Loucy (cell line): ENCODE data around the gene GALNT11.

ENCODE experiments used
- H2AFZ ChIP-seq: fragments of 200-600 bp; sonication (generic); 2 replicates; pipeline ENCODE4 v1.6.0; 2016; ENCODE audit warnings: antibody characterized with exemption, mild to moderate bottlenecking, low read length, moderate library complexity
- H3F3A ChIP-seq: fragments of 200-600 bp; 2 replicates; pipeline ENCODE4 v1.6.0; 2016; ENCODE audit warnings: antibody characterized with exemption, low read depth, mild to moderate bottlenecking
- H3K27me3 ChIP-seq: fragments of 200-600 bp; sonication (generic); 2 replicates; pipeline ENCODE4 v1.6.1; 2014; ENCODE audit warnings: low read length, mild to moderate bottlenecking; ENCODE audit not compliant: insufficient read depth, poor library complexity, severe bottlenecking
- H3K36me3 ChIP-seq: fragments of 200-600 bp; sonication (generic); 2 replicates; pipeline ENCODE4 v1.6.1; 2016; ENCODE audit warnings: low read length; ENCODE audit not compliant: insufficient read depth
- H3K4me1 ChIP-seq: fragments of 200-600 bp; sonication (generic); 2 replicates; pipeline ENCODE4 v1.5.1; 2014; ENCODE audit warnings: low read length, mild to moderate bottlenecking; ENCODE audit not compliant: insufficient read depth, poor library complexity, severe bottlenecking
- H3K4me2 ChIP-seq: fragments of 200-600 bp; sonication (generic); 2 replicates; pipeline ENCODE4 v1.6.0; 2014; ENCODE audit warnings: antibody characterized with exemption, low read length, low read depth, mild to moderate bottlenecking; ENCODE audit not compliant: poor library complexity, severe bottlenecking
- H3K4me3 ChIP-seq: fragments of 200-600 bp; sonication (generic); 2 replicates; pipeline ENCODE4 v1.5.1; 2014; ENCODE audit warnings: low read length, mild to moderate bottlenecking, mixed read lengths; ENCODE audit not compliant: poor library complexity, severe bottlenecking
- H3K79me2 ChIP-seq: fragments of 200-600 bp; sonication (generic); 2 replicates; pipeline ENCODE4 v1.6.1; 2014; ENCODE audit warnings: low read length; ENCODE audit not compliant: insufficient read depth
- H3K9ac ChIP-seq: fragments of 200-600 bp; sonication (generic); 2 replicates; pipeline ENCODE4 v1.6.0; 2014; ENCODE audit warnings: mild to moderate bottlenecking, low read depth, low read length, moderate library complexity; ENCODE audit not compliant: poor library complexity, severe bottlenecking
- H3K9me2 ChIP-seq: fragments of 200-600 bp; sonication (generic); replicated peaks from 2 replicates; pipeline ENCODE4 v1.6.1; 2016; ENCODE audit warnings: low read depth, low read length, mixed read lengths
- H3K9me3 ChIP-seq: fragments of 200-600 bp; sonication (generic); 2 replicates; pipeline ENCODE4 v1.6.1; 2014; ENCODE audit warnings: mild to moderate bottlenecking, antibody characterized with exemption, low read length, low read depth; ENCODE audit not compliant: insufficient read depth
- H4K20me1 ChIP-seq: fragments of 200-600 bp; sonication (generic); 2 replicates; pipeline ENCODE4 v1.6.0; 2014; ENCODE audit warnings: antibody characterized with exemption, low read length, mild to moderate bottlenecking; ENCODE audit not compliant: insufficient read depth, poor library complexity, severe bottlenecking
- CTCF ChIP-seq: fragments of 200-600 bp; sonication (generic); conservative IDR thresholded peaks from 2 replicates; pipeline ENCODE4 v1.5.1; 2014; ENCODE audit warnings: mild to moderate bottlenecking, antibody characterized with exemption, low read length
- EZH2phosphoT487 ChIP-seq: fragments of 200-600 bp; IDR thresholded peaks from 2 replicates; pipeline ENCODE4 v1.6.1; 2018; ENCODE audit warnings: antibody characterized with exemption, mild to moderate bottlenecking, moderate library complexity, borderline replicate concordance

GALNT11 gene

DNA sequence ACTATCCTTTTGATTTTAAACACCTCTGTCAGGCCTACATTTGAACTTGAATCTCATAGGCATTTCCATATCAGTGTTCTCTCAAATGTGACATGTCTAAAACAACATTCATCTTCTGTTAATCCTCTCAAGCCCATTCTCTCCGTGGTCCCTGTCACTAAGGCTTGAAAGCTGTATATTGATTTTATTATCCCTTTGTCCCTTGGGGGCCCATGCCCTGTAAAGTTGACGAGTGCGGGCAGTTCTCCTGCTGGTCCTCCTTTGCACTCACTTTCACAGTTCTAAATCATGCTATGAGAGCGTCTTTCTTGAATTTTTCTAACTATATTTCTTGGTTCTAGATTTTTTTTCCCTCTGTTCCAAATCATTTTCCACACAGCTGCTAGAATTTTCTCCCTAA, 27.3 kb downstream of the GALNT11 start:
- Histone ChIP-seq H3K9me3 (no peaks in the 10 kb centered on the region), H2AFZ (no peak overlapping the region), H4K20me1 (no peaks in the 10 kb centered on the region), H3K36me3 (no peaks in the 10 kb centered on the region), H3K79me2 (no peaks in the 10 kb centered on the region), H3F3A (no peaks in the 10 kb centered on the region), H3K4me2 (no peak overlapping the region), H3K4me1 (no peaks in the 10 kb centered on the region), H3K9ac (no peak overlapping the region), H3K4me3 (no peak overlapping the region), H3K27me3 (no peaks in the 10 kb centered on the region), H3K9me2 (no peaks in the 10 kb centered on the region)
- TF ChIP-seq EZH2phosphoT487, result no peak
- no peak for TF ChIP-seq CTCF

DNA sequence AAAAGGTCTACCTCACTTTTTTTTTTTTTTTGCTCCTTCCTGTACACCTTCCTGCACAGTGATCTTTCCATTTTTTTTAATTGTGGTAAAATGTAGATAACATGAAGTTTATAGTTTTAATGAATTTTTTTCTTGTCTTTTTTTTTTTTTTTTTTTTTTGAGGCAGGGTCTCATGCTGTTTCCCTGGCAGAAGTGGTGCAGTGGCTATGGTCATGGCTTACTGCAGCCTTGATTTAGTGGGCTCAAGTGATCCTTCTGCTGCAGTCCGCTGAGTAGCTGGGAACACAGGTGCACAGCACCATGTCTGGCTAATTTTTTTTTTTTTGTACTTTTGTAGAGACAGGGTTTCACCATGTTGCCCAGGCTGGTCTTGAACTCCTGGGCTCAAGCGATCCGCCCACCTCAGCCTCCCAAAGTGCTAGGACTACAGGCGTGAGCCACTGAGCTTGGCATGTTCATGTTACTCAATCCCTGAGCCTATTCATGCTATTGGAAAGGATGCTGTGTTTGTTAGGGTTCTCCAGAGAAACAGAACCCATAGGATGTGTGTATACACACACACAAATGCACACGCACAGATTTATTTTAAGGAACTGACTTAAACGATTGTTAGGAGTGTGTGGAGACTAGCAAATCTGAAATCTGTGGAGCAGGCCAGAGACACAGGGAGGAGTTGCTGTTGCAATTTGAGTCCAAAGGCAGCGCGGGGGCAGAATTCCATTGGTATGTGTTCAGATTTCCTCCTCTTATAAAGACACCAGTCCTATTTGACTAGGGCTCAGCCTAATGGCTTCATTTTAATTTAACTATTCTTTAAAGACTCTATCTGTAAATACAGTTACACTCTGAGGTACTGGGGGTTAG, 29.1 kb downstream of the GALNT11 start:
- Histone ChIP-seq H3K36me3 (no peaks in the 10 kb centered on the region), H3K9me3 (no peaks in the 10 kb centered on the region), H3K4me2 (no peak overlapping the region), H3K79me2 (no peaks in the 10 kb centered on the region), H3K4me3 (no peak overlapping the region), H4K20me1 (no peaks in the 10 kb centered on the region), H3K9me2 (no peaks in the 10 kb centered on the region), H3K9ac (no peak overlapping the region), H3F3A (no peaks in the 10 kb centered on the region), H3K27me3 (no peaks in the 10 kb centered on the region), H2AFZ (no peak overlapping the region), H3K4me1 (no peaks in the 10 kb centered on the region)
- no peak for TF ChIP-seq CTCF
- TF ChIP-seq EZH2phosphoT487, result no peak

GRCh38 chr7:152056621-152057274, 31.3 kb downstream of the GALNT11 start:
- H3K4me2 ChIP-seq, result no peak overlapping the region
- H3K36me3 ChIP-seq, result no peaks in the 10 kb centered on the region
- no peaks in the 10 kb centered on the region for H3F3A ChIP-seq
- H2AFZ ChIP-seq, result no peak overlapping the region
- H3K9ac ChIP-seq, result no peak overlapping the region
- no peaks in the 10 kb centered on the region for H3K79me2 ChIP-seq
- no peaks in the 10 kb centered on the region for H4K20me1 ChIP-seq
- H3K4me3 ChIP-seq, result no peak overlapping the region
- no peaks in the 10 kb centered on the region for H3K9me3 ChIP-seq
- no peaks in the 10 kb centered on the region for H3K9me2 ChIP-seq
- no peak for TF ChIP-seq CTCF
- TF ChIP-seq EZH2phosphoT487, result no peak
- H3K4me1 ChIP-seq, result no peaks in the 10 kb centered on the region
- no peaks in the 10 kb centered on the region for H3K27me3 ChIP-seq
